GM12878 (cell line): Measurements from ENCODE around the gene ZNF710. TPM values are rescaled to one million over a fixed set of nuclear protein-coding genes. Genes with fewer than 3 reads are reported as not detected.

Experiments used
- ATAC-seq: fragments of 200-7000 bp; cut with Tn5 transposase; 3 replicates; pipeline ENCODE4 v1.9.1; 2020; ENCODE audit warnings: mild to moderate bottlenecking, moderate library complexity
- BruUV-seq: library from RNA; stranded (reverse); fragments of 400-500 nt; replicated peaks from 2 replicates; lab custom pipeline; 2021; lab: Mats Ljungman, UMichigan
- CTCF ChIA-PET: fragments of 300-600 bp; sonication (Branson Sonifier 250); formaldehyde crosslinking; extraction: SDS; loops from one replicate; lab custom pipeline; 2021; ENCODE audit warnings: inconsistent platforms; lab: Yijun Ruan, JAX
- POLR2A ChIA-PET: fragments of 350-600 bp; formaldehyde crosslinking; extraction: SDS; loops from one replicate; lab custom pipeline; 2021; ENCODE audit warnings: inconsistent platforms; lab: Charles Lee
- RAD21 ChIA-PET: fragments of 300-600 bp; sonication (Branson Sonifier 250); formaldehyde crosslinking; loops from one replicate; lab custom pipeline; 2023; ENCODE audit warnings: antibody characterized with exemption; ENCODE audit not compliant: unreplicated experiment; lab: Charles Lee
- SMC1A ChIA-PET: fragments of 300-600 bp; sonication (Branson Sonifier 250); formaldehyde crosslinking; loops from one replicate; lab custom pipeline; 2023; ENCODE audit not compliant: unreplicated experiment, uncharacterized antibody; lab: Charles Lee
- DNase-seq: peaks from one replicate; pipeline ENCODE4 v3.0.0-alpha.2; 2011; ENCODE audit warnings: low read depth, low spot score
- FAIRE-seq: peaks from 3 replicates; lab custom pipeline; 2011; peaks lifted over from hg19 to GRCh38; lab: Jason Lieb, UNC
- H2AFZ ChIP-seq: 2 replicates; pipeline ENCODE4 v1.6.0; 2011; ENCODE audit warnings: low read depth, low read length, control low read depth; ENCODE audit not compliant: control insufficient read depth
- H3K27ac ChIP-seq: 2 replicates; pipeline ENCODE4 v1.5.1; 2011; ENCODE audit warnings: control low read depth; ENCODE audit not compliant: control insufficient read depth, insufficient read depth
- H3K27me3 ChIP-seq, 2 experiments: replicated peaks in 1 of 2; 2 replicates each; pipeline versions ENCODE4 v1.6.0 to v1.6.1; 2011; ENCODE audit warnings: low read length in 1 of 2; ENCODE audit not compliant: control insufficient read depth in 2 of 2, insufficient read depth in 2 of 2
- H3K36me3 ChIP-seq, 2 experiments: 2 replicates each; pipeline ENCODE4 v1.5.1; 2011; ENCODE audit warnings: low read length in 1 of 2; ENCODE audit not compliant: control insufficient read depth in 2 of 2, insufficient read depth in 2 of 2
- H3K4me1 ChIP-seq: 2 replicates; pipeline ENCODE4 v1.6.1; 2011; ENCODE audit warnings: mild to moderate bottlenecking, low read length, moderate library complexity, mixed read lengths; ENCODE audit not compliant: control insufficient read depth, insufficient read depth
- H3K4me2 ChIP-seq: 2 replicates; pipeline ENCODE4 v1.6.0; 2011; ENCODE audit warnings: control low read depth; ENCODE audit not compliant: control insufficient read depth, insufficient read depth
- H3K4me3 ChIP-seq: fragments of 200-600 bp; sonication (generic); 2 replicates; pipeline ENCODE4 v1.5.1; 2016
- H3K79me2 ChIP-seq: 2 replicates; pipeline ENCODE4 v1.6.0; 2011; ENCODE audit warnings: low read length; ENCODE audit not compliant: control insufficient read depth, insufficient read depth
- H3K9ac ChIP-seq: 2 replicates; pipeline ENCODE4 v1.8.0; 2011; ENCODE audit warnings: low read length, control low read depth, mixed read lengths; ENCODE audit not compliant: control insufficient read depth, insufficient read depth
- H3K9me3 ChIP-seq: replicated peaks from 3 replicates; pipeline ENCODE4 v1.5.1; 2011; ENCODE audit warnings: mild to moderate bottlenecking, low read length; ENCODE audit not compliant: control insufficient read depth, insufficient read depth
- H4K20me1 ChIP-seq: 2 replicates; pipeline ENCODE4 v1.6.0; 2011; ENCODE audit not compliant: control insufficient read depth, insufficient read depth
- BRCA1 ChIP-seq: IDR thresholded peaks from 2 replicates; pipeline ENCODE4 v1.6.1; 2011; ENCODE audit warnings: low read depth, low read length, improper control_type of control experiment
- CBFB ChIP-seq: IDR thresholded peaks from 2 replicates; pipeline ENCODE4 v1.6.1; 2016; ENCODE audit warnings: antibody characterized with exemption, low read depth
- EP300 ChIP-seq, 2 experiments: fragments of 150-350 bp in 1 of 2; IDR thresholded peaks; 2 replicates each; pipeline ENCODE4 v1.6.1; 2011 to 2012; ENCODE audit warnings: low read depth in 2 of 2, low read length in 2 of 2, borderline replicate concordance in 1 of 2, improper control_type of control experiment in 1 of 2, inconsistent platforms in 1 of 2; ENCODE audit not compliant: control insufficient read depth in 1 of 2
- EZH2 ChIP-seq: IDR thresholded peaks from 2 replicates; pipeline ENCODE4 v1.6.1; 2012; ENCODE audit warnings: low read depth, mild to moderate bottlenecking, control low read depth, inconsistent platforms, low read length, borderline replicate concordance; ENCODE audit not compliant: control insufficient read depth
- IRF3 ChIP-seq: fragments of 450-650 bp; IDR thresholded peaks from 2 replicates; pipeline ENCODE4 v1.6.1; 2014; ENCODE audit warnings: mild to moderate bottlenecking
- LARP7 ChIP-seq: fragments of 450-650 bp; IDR thresholded peaks from 2 replicates; pipeline ENCODE4 v1.6.1; 2017; ENCODE audit warnings: mild to moderate bottlenecking
- SPI1 ChIP-seq: IDR thresholded peaks from 2 replicates; pipeline ENCODE4 v1.6.1; 2011; ENCODE audit warnings: low read depth, mild to moderate bottlenecking, low read length, moderate library complexity, borderline replicate concordance; ENCODE audit not compliant: insufficient read depth
- ZNF592 ChIP-seq: fragments of 450-650 bp; IDR thresholded peaks from 2 replicates; pipeline ENCODE4 v1.6.1; 2017; ENCODE audit warnings: mild to moderate bottlenecking, moderate library complexity
- WGBS: methylation state at CpG from one replicate; pipeline ENCODE4 v1.1.6; 2016; ENCODE audit warnings: low lambda C conversion rate; ENCODE audit not compliant: insufficient replicate concordance, insufficient coverage; ENCODE audit errors: missing lambda C conversion rate; 5-methylcytosine and 5-hydroxymethylcytosine counted together
- in situ Hi-C: fragments of 300-500 bp; cut with MboI; formaldehyde crosslinking; loops from 9 replicates; pipeline ENCODE4 v1.14.3; 2018; ENCODE audit warnings: mixed read lengths
- intact Hi-C: fragments of 100-400 bp; cut with micrococcal nuclease; formaldehyde crosslinking; loops from one replicate; pipeline ENCODE4 v1.14.2; 2022; ENCODE audit not compliant: unreplicated experiment
- polyA plus RNA-seq, 11 experiments: library from polyadenylated mRNA; depleted of rRNA in 4 of 11; unstranded in 6 of 11; stranded (reverse) in 5 of 11; fragments of >200 nt; fragmentation: Nextera tagmentation in 4 of 11; fragmentation: Illumina TruSeq in 1 of 11; extraction: Ambion mirVana in 4 of 11; extraction: Trizol in 1 of 11; gene quantifications; 1 replicate in 1 of 11; 2 replicates in 10 of 11; pipeline versions ENCODE4 v1.2.1 to v1.2.3, GENCODE V29; 2011 to 2016; ENCODE audit warnings: inconsistent platforms in 2 of 11, missing spikeins in 2 of 11, low read depth in 1 of 11
- total RNA-seq, 4 experiments: library from RNA; depleted of rRNA in 3 of 4; stranded (reverse); fragments of >200 nt in 3 of 4; fragmentation: Illumina TruSeq in 1 of 4; extraction: Trizol in 1 of 4; gene quantifications; 2 replicates each; pipeline versions ENCODE4 v1.2.1 to v1.2.3, GENCODE V29; 2013 to 2021

ZNF710 gene
- total and polyA plus RNA-seq, 10 of the 15 experiments (the other 5 are each of a cell fraction or from before 2014, with no cell fraction given) = 1.4 to 43.5 (median 9.8) TPM

- FAIRE-seq (no peak), DNase-seq (no peak), ATAC-seq (no peak)
- Histone ChIP-seq H3K4me1 (peaks cover 18% of the 10 kb centered on the region), H3K9ac (no peak overlapping the region), H3K27ac (no peak overlapping the region), H4K20me1 (no peaks in the 10 kb centered on the region), H3K79me2 (peaks cover 34% of the 10 kb centered on the region), H3K4me2 (no peak overlapping the region), H2AFZ (no peak overlapping the region), H3K4me3 (no peak overlapping the region), H3K27me3 (no peaks in the 10 kb centered on the region), H3K36me3 (no peaks in the 10 kb centered on the region; a peak in 1 of 4 replicates), H3K9me3 (no peaks in the 10 kb centered on the region; the same call in 1 of the 3 replicates)
- WGBS = 98% methylated on average over 5 of the region's 5 CpGs
- in situ Hi-C loops (no loop called here), intact Hi-C loops (no loop called here)
- POLR2A ChIA-PET = interaction anchor here (1.2 to 1.4 kb wide), 2 partner anchors 12 to 15 kb away, joined by 3 to 12 read pairs; no protein-coding TSS in a partner anchor
- no TSS peak for BruUV-seq
- SMC1A ChIA-PET = interaction anchor here (12.0 kb wide), 1 partner anchor 19 kb away, joined by 224 read pairs; the partner anchor contains the start of gene ZNF710
- RAD21 ChIA-PET = no interaction called here
- CTCF ChIA-PET = interaction anchor here (0.8 kb wide), 1 partner anchor 24 kb away, joined by 3 read pairs; no protein-coding TSS in a partner anchor
- TF ChIP-seq EZH2 (no peak), BRCA1 (no peak), LARP7 (no peak), ZNF592 (no peak), CBFB (no peak), IRF3 (no peak), SPI1 (no peak), EP300 (IDR thresholded peaks at IDR 0.05; ENCODE audit: borderline replicate concordance in 1 of 2, control insufficient read depth in 1 of 2, low read depth in 2 of 2, low read length in 2 of 2) (no peak)
Measured at GRCh38 chr15:90028376-90028944, 27.3 kb downstream of the ZNF710 start.
